OCI-LY7 (cell line): ENCODE results near the gene PDE6D. TPM values are rescaled to one million over a fixed set of nuclear protein-coding genes. Genes with fewer than 3 reads are reported as not detected.
A peak's percentile ranks its signal among the peaks of the same experiment; 100 is the strongest.

Source experiments
- BruUV-seq: library from RNA; stranded (reverse); fragments of 400-500 nt; replicated peaks from 2 replicates; lab custom pipeline; 2021; lab: Mats Ljungman, UMichigan
- CTCF ChIA-PET: fragments of 300-600 bp; sonication (Branson Sonifier 250); formaldehyde crosslinking; loops from one replicate; lab custom pipeline; 2022; ENCODE audit warnings: antibody characterized with exemption; ENCODE audit not compliant: unreplicated experiment; lab: Charles Lee
- POLR2A ChIA-PET: fragments of 300-600 bp; sonication (Branson Sonifier 250); formaldehyde crosslinking; loops from one replicate; lab custom pipeline; 2022; ENCODE audit warnings: antibody characterized with exemption; lab: Charles Lee
- DNase-seq: peaks from one replicate; pipeline ENCODE4 v3.0.0-alpha.2; 2015; ENCODE audit warnings: low spot score
- H2AFZ ChIP-seq: fragments of 200-600 bp; sonication (generic), shearing (Covaris generic); 2 replicates; pipeline ENCODE4 v1.6.1; 2014; ENCODE audit warnings: mild to moderate bottlenecking, antibody characterized with exemption, low read length, moderate library complexity
- H3K27ac ChIP-seq: fragments of 200-600 bp; sonication (generic); 2 replicates; pipeline ENCODE4 v1.5.1; 2014; ENCODE audit warnings: mixed run types, low read depth, mild to moderate bottlenecking, moderate library complexity, low read length, inconsistent platforms; ENCODE audit not compliant: poor library complexity, severe bottlenecking
- H3K36me3 ChIP-seq: fragments of 200-600 bp; sonication (generic); 2 replicates; pipeline ENCODE4 v1.6.1; 2014; ENCODE audit warnings: mild to moderate bottlenecking, antibody characterized with exemption, low read length, moderate library complexity, mixed read lengths; ENCODE audit not compliant: insufficient read depth
- H3K4me1 ChIP-seq: fragments of 200-600 bp; sonication (generic); 2 replicates; pipeline ENCODE4 v1.5.1; 2014; ENCODE audit warnings: mild to moderate bottlenecking, low read length; ENCODE audit not compliant: insufficient read depth, poor library complexity, severe bottlenecking
- H3K4me2 ChIP-seq: fragments of 200-600 bp; sonication (generic); 2 replicates; pipeline ENCODE4 v1.6.1; 2014; ENCODE audit warnings: mild to moderate bottlenecking, low read length
- H3K4me3 ChIP-seq: fragments of 200-600 bp; sonication (generic); 2 replicates; pipeline ENCODE4 v1.5.1; 2014; ENCODE audit warnings: mild to moderate bottlenecking, low read depth, low read length; ENCODE audit not compliant: poor library complexity, severe bottlenecking
- H3K79me2 ChIP-seq: fragments of 200-600 bp; sonication (generic); 2 replicates; pipeline ENCODE4 v1.6.1; 2016; ENCODE audit warnings: low read depth, mild to moderate bottlenecking, low read length, moderate library complexity, mixed read lengths; ENCODE audit not compliant: insufficient read depth
- H3K9me2 ChIP-seq: fragments of 200-600 bp; sonication (generic); 2 replicates; pipeline ENCODE4 v1.6.1; 2016; ENCODE audit warnings: mild to moderate bottlenecking, low read length, mixed read lengths; ENCODE audit not compliant: insufficient read depth
- H3K9me3 ChIP-seq: fragments of 200-600 bp; sonication (generic); 2 replicates; pipeline ENCODE4 v1.6.1; 2014; ENCODE audit warnings: mild to moderate bottlenecking, mixed run types, low read length, mixed read lengths
- H4K20me1 ChIP-seq: fragments of 200-600 bp; sonication (generic); 2 replicates; pipeline ENCODE4 v1.6.1; 2014; ENCODE audit warnings: mild to moderate bottlenecking, antibody characterized with exemption, low read length, moderate library complexity, mixed read lengths; ENCODE audit not compliant: insufficient read depth
- EZH2phosphoT487 ChIP-seq: fragments of 200-600 bp; sonication (generic); IDR thresholded peaks from 2 replicates; pipeline ENCODE4 v1.6.1; 2018; ENCODE audit warnings: low read depth, borderline replicate concordance, mild to moderate bottlenecking, mixed run types, antibody characterized with exemption, low read length, moderate library complexity, mixed read lengths
- intact Hi-C: fragments of 100-400 bp; cut with micrococcal nuclease; formaldehyde crosslinking; loops from one replicate; pipeline ENCODE4 v1.10.0; 2022; ENCODE audit not compliant: unreplicated experiment
- small RNA-seq: library from RNA; depleted of rRNA; stranded (forward); fragments of <200 nt; gene quantifications from one replicate; pipeline ENCODE3, GENCODE V24; 2014
- total RNA-seq, 2 experiments: library from RNA; depleted of rRNA in 1 of 2; stranded (reverse); fragments of >200 nt in 1 of 2; shearing (Covaris generic) in 1 of 2; gene quantifications; 2 replicates each; pipeline ENCODE4 v1.2.3, GENCODE V29; 2014 to 2022
- TF ChIP-seq, protein P1 (sequence below): fragments of 200-600 bp; sonication (generic); conservative IDR thresholded peaks from 2 replicates; pipeline ENCODE4 v1.5.1; 2014; ENCODE audit warnings: mild to moderate bottlenecking, antibody characterized with exemption, low read length, moderate library complexity, mixed read lengths

PDE6D gene
- total RNA-seq, 2 experiments from 2014 or later: 47.4 to 54.6 TPM

DNA sequence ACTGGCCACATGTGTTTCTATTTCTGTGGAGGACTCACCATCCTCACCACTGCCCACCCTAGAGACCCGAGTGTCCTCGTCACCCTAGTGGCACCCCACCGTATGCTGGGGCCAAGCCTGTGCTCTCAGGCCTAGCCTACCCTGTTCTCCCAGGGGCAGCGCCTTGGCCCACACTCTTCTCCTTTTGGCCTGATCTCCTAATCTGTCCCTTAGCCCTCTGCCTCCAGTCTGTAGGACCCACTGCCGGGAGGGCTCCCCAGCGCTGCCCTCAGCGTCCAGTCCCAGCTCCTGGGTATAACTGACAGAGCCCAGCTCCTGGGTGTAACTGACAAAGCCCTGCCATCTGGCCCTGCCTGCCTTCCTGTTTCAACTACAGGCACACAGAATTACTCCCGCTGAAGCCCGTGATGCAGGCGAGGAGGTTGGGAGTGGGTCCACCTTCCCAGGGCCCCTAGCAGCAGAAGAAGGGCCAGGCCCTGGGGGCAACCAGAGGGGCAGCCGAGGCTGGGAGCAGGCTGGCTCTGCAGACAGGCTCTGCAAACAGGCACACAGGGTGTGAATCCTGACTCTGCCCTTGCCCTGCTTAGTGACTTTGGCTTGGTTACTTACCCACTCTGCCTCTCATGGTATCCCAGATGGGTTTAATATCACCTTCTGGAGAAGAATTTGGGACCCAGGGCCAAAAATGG lies 98.3 kb downstream of the PDE6D start:
- no peaks in the 10 kb centered on the region for H3K9me2 ChIP-seq
- H3K9me3 ChIP-seq: no peaks in the 10 kb centered on the region
- no peak overlapping the region for H3K4me3 ChIP-seq
- no peaks in the 10 kb centered on the region for H3K36me3 ChIP-seq
- H3K4me2 ChIP-seq: peak overlapping the region; percentile 35; the same call in 1 of the 2 replicates
- TF ChIP-seq, protein P1, sequence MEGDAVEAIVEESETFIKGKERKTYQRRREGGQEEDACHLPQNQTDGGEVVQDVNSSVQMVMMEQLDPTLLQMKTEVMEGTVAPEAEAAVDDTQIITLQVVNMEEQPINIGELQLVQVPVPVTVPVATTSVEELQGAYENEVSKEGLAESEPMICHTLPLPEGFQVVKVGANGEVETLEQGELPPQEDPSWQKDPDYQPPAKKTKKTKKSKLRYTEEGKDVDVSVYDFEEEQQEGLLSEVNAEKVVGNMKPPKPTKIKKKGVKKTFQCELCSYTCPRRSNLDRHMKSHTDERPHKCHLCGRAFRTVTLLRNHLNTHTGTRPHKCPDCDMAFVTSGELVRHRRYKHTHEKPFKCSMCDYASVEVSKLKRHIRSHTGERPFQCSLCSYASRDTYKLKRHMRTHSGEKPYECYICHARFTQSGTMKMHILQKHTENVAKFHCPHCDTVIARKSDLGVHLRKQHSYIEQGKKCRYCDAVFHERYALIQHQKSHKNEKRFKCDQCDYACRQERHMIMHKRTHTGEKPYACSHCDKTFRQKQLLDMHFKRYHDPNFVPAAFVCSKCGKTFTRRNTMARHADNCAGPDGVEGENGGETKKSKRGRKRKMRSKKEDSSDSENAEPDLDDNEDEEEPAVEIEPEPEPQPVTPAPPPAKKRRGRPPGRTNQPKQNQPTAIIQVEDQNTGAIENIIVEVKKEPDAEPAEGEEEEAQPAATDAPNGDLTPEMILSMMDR: no peak
- no peak for TF ChIP-seq EZH2phosphoT487
- H3K4me1 ChIP-seq: peaks cover 90% of the 10 kb centered on the region
- BruUV-seq: no TSS peak
- H3K79me2 ChIP-seq: no peaks in the 10 kb centered on the region
- H3K27ac ChIP-seq: peak overlapping the region; percentile 71
- no peaks in the 10 kb centered on the region for H4K20me1 ChIP-seq
- H2AFZ ChIP-seq: no peak overlapping the region
- ChIA-PET CTCF (interaction anchor here (1.0 kb wide), 1 partner anchor 11 kb away, joined by 3 read pairs; no protein-coding TSS in a partner anchor), POLR2A (interaction anchor here (0.6 to 9.2 kb wide), 8 partner anchors 8 to 1542 kb away, joined by 3 to 102 read pairs (median 4); partner anchors contain the start of gene PTMA)
- peak; percentile 49 for DNase-seq
- intact Hi-C loops: no loop called here

Small RNAs within 50 kb of the gene (small RNA-seq; reads per million reads assigned to genes)
- gene AC073476.4 (not detected), gene RF00015 (not detected)

Other genes starting within 250 kb of the PDE6D start
- not detected in 2 replicates for gene TEX44, start 188.4 kb downstream of the PDE6D start, total RNA-seq (2014; rRNA removed; shearing (Covaris generic))
- gene TEX44, start 188.4 kb downstream of the PDE6D start, total RNA-seq (2022): not detected in 2 replicates
- gene PTMA, start 72.8 kb downstream of the PDE6D start, total RNA-seq (2014; rRNA removed; shearing (Covaris generic)): 2,780 and 3,271 TPM in 2 replicates
- 3,053 and 3,088 TPM in 2 replicates for gene PTMA, start 72.8 kb downstream of the PDE6D start, total RNA-seq (2022)
- 50.6 and 55.5 TPM in 2 replicates for gene COPS7B, start 5.2 kb upstream of the PDE6D start, total RNA-seq (2014; rRNA removed; shearing (Covaris generic))
- gene COPS7B, start 5.2 kb upstream of the PDE6D start, total RNA-seq (2022): 76.6 and 86.8 TPM in 2 replicates
- not detected in 2 replicates for gene NPPC, start 145.1 kb upstream of the PDE6D start, total RNA-seq (2014; rRNA removed; shearing (Covaris generic))
- gene NPPC, start 145.1 kb upstream of the PDE6D start, total RNA-seq (2022): not detected in 2 replicates
- 20.6 and 20.7 TPM in 2 replicates for gene DIS3L2, start 180.4 kb upstream of the PDE6D start, total RNA-seq (2014; rRNA removed; shearing (Covaris generic))
- 20.2 and 21.9 TPM in 2 replicates for gene DIS3L2, start 180.4 kb upstream of the PDE6D start, total RNA-seq (2022)